IMR-90 (cell line): ENCODE data around the gene CHRM4. TPM values are rescaled to one million over a fixed set of nuclear protein-coding genes. Genes with fewer than 3 reads are reported as not detected.

ENCODE experiments used
- ATAC-seq: fragments of 200-7000 bp; cut with Tn5 transposase; 2 replicates; pipeline ENCODE4 v1.9.1; 2020; ENCODE audit warnings: low read depth, mild to moderate bottlenecking, moderate library complexity
- BruUV-seq: library from RNA; stranded (reverse); fragments of 400-500 nt; replicated peaks from 2 replicates; lab custom pipeline; 2021; lab: Mats Ljungman, UMichigan
- CTCF ChIA-PET: fragments of 300-600 bp; formaldehyde crosslinking; extraction: SDS; loops from one replicate; lab custom pipeline; 2021; ENCODE audit warnings: antibody characterized with exemption; lab: Yijun Ruan, JAX
- POLR2A ChIA-PET: fragments of 300-600 bp; sonication (Branson Sonifier 250); formaldehyde crosslinking; loops from one replicate; lab custom pipeline; 2022; ENCODE audit warnings: antibody characterized with exemption; ENCODE audit not compliant: unreplicated experiment; lab: Charles Lee
- DNase-seq: peaks from one replicate; pipeline ENCODE4 v3.0.0; 2013
- H2AFZ ChIP-seq: replicated peaks from 2 replicates; pipeline ENCODE3; 2013; ENCODE audit warnings: low read length, mild to moderate bottlenecking; ENCODE audit not compliant: poor library complexity
- H2AK5ac ChIP-seq: 2 replicates; pipeline ENCODE4 v1.6.1; 2013; ENCODE audit warnings: low read depth, low read length, inconsistent platforms
- H2AK9ac ChIP-seq: replicated peaks from 2 replicates; pipeline ENCODE3; 2013; ENCODE audit warnings: mild to moderate bottlenecking, low read depth, low read length, moderate library complexity; ENCODE audit not compliant: poor library complexity
- H2BK120ac ChIP-seq: 2 replicates; pipeline ENCODE4 v1.6.1; 2013; ENCODE audit warnings: low read depth, low read length, inconsistent platforms
- H2BK15ac ChIP-seq: 3 replicates; pipeline ENCODE4 v1.6.1; 2013; ENCODE audit warnings: low read depth, low read length, inconsistent platforms
- H2BK20ac ChIP-seq: 2 replicates; pipeline ENCODE4 v1.6.1; 2013; ENCODE audit warnings: low read depth, mild to moderate bottlenecking, inconsistent platforms, low read length, moderate library complexity
- H2BK5ac ChIP-seq: 2 replicates; pipeline ENCODE4 v1.6.1; 2013; ENCODE audit warnings: mild to moderate bottlenecking, low read depth, low read length, inconsistent platforms; ENCODE audit not compliant: poor library complexity, severe bottlenecking
- H3K14ac ChIP-seq: replicated peaks from 2 replicates; pipeline ENCODE4 v1.6.1; 2013; ENCODE audit warnings: low read depth, low read length, inconsistent platforms
- H3K18ac ChIP-seq: 2 replicates; pipeline ENCODE4 v1.6.1; 2013; ENCODE audit warnings: low read depth, low read length, control low read depth
- H3K23ac ChIP-seq: 2 replicates; pipeline ENCODE4 v1.6.1; 2013; ENCODE audit warnings: low read depth, low read length, inconsistent platforms
- H3K27ac ChIP-seq: 2 replicates; pipeline ENCODE4 v1.5.1; 2013; ENCODE audit warnings: mild to moderate bottlenecking, control low read depth, low read length; ENCODE audit not compliant: insufficient read depth
- H3K27me3 ChIP-seq: 2 replicates; pipeline ENCODE4 v1.6.1; 2013; ENCODE audit warnings: low read length; ENCODE audit not compliant: control insufficient read depth, insufficient read depth
- H3K36me3 ChIP-seq: 2 replicates; pipeline ENCODE4 v1.6.1; 2013; ENCODE audit warnings: low read length, mixed read lengths; ENCODE audit not compliant: control insufficient read depth, insufficient read depth
- H3K4ac ChIP-seq: 2 replicates; pipeline ENCODE4 v1.6.1; 2013; ENCODE audit warnings: low read depth, low read length, inconsistent platforms
- H3K4me1 ChIP-seq: 2 replicates; pipeline ENCODE4 v1.6.1; 2013; ENCODE audit warnings: low read length, mixed read lengths; ENCODE audit not compliant: control insufficient read depth, insufficient read depth
- H3K4me2 ChIP-seq: 2 replicates; pipeline ENCODE4 v1.6.1; 2013; ENCODE audit warnings: low read depth, mild to moderate bottlenecking, control low read depth, low read length, moderate library complexity
- H3K4me3 ChIP-seq: 2 replicates; pipeline ENCODE4 v1.5.1; 2013; ENCODE audit warnings: low read depth, mild to moderate bottlenecking, control low read depth, low read length, moderate library complexity; ENCODE audit not compliant: insufficient read depth
- H3K56ac ChIP-seq: 2 replicates; pipeline ENCODE4 v1.6.1; 2013; ENCODE audit warnings: low read length, inconsistent platforms; ENCODE audit not compliant: insufficient read depth; ENCODE audit errors: extremely low read depth
- H3K79me1 ChIP-seq, 2 experiments: 2 replicates each; pipeline ENCODE4 v1.6.1; 2013; ENCODE audit warnings: low read length in 2 of 2, inconsistent platforms in 1 of 2, low read depth in 1 of 2
- H3K9ac ChIP-seq: 2 replicates; pipeline ENCODE4 v1.6.1; 2013; ENCODE audit warnings: low read depth, low read length, control low read depth
- H3K9me1 ChIP-seq: 2 replicates; pipeline ENCODE4 v1.6.1; 2013; ENCODE audit warnings: low read length, inconsistent platforms; ENCODE audit not compliant: insufficient read depth
- H3K9me3 ChIP-seq: 2 replicates; pipeline ENCODE4 v1.6.1; 2013; ENCODE audit warnings: low read length; ENCODE audit not compliant: control insufficient read depth, insufficient read depth
- H4K20me1 ChIP-seq: 2 replicates; pipeline ENCODE4 v1.6.1; 2013; ENCODE audit warnings: low read length, inconsistent platforms; ENCODE audit not compliant: insufficient read depth
- H4K5ac ChIP-seq: 2 replicates; pipeline ENCODE4 v1.6.1; 2013; ENCODE audit warnings: mild to moderate bottlenecking, low read depth, low read length, control low read depth
- H4K8ac ChIP-seq, 2 experiments: 2 replicates each; pipeline ENCODE4 v1.6.1; 2013; ENCODE audit warnings: low read depth in 2 of 2, low read length in 2 of 2, control low read depth in 1 of 2, inconsistent platforms in 1 of 2
- H4K91ac ChIP-seq: 2 replicates; pipeline ENCODE4 v1.6.1; 2013; ENCODE audit warnings: low read depth, low read length, inconsistent platforms; ENCODE audit not compliant: insufficient read depth
- BHLHE40 ChIP-seq: fragments of 150-350 bp; IDR thresholded peaks from 2 replicates; pipeline ENCODE4 v1.6.1; 2016; ENCODE audit warnings: mild to moderate bottlenecking, low read depth, low read length
- CEBPB ChIP-seq: IDR thresholded peaks from 2 replicates; pipeline ENCODE4 v1.6.1; 2012; ENCODE audit warnings: low read depth, low read length, improper control_type of control experiment
- CHD1 ChIP-seq: IDR thresholded peaks from 2 replicates; pipeline ENCODE4 v1.6.1; 2012; ENCODE audit warnings: low read depth, low read length, improper control_type of control experiment
- CTCF ChIP-seq: conservative IDR thresholded peaks from 2 replicates; pipeline ENCODE4 v1.5.1; 2012; ENCODE audit warnings: mild to moderate bottlenecking, low read depth, low read length, improper control_type of control experiment
- ELK1 ChIP-seq: fragments of 150-350 bp; IDR thresholded peaks from 2 replicates; pipeline ENCODE4 v1.6.1; 2016; ENCODE audit warnings: low read depth, mild to moderate bottlenecking, low read length, moderate library complexity, borderline replicate concordance
- MAZ ChIP-seq: IDR thresholded peaks from 2 replicates; pipeline ENCODE4 v1.6.1; 2012; ENCODE audit warnings: low read depth, mild to moderate bottlenecking, low read length, improper control_type of control experiment, moderate library complexity, borderline replicate concordance
- NFE2L2 ChIP-seq: fragments of 150-350 bp; IDR thresholded peaks from 2 replicates; pipeline ENCODE4 v1.6.1; 2016; ENCODE audit warnings: low read depth, mild to moderate bottlenecking, low read length
- RCOR1 ChIP-seq: IDR thresholded peaks from 2 replicates; pipeline ENCODE4 v1.6.1; 2012; ENCODE audit warnings: mild to moderate bottlenecking, low read length, improper control_type of control experiment; ENCODE audit not compliant: insufficient replicate concordance
- RFX5 ChIP-seq: IDR thresholded peaks from 2 replicates; pipeline ENCODE4 v1.8.0; 2012; ENCODE audit warnings: low read depth, mild to moderate bottlenecking, low read length, moderate library complexity
- USF2 ChIP-seq: fragments of 150-350 bp; IDR thresholded peaks from 2 replicates; pipeline ENCODE4 v1.6.1; 2017; ENCODE audit warnings: mild to moderate bottlenecking, antibody characterized with exemption, low read length, low read depth
- WGBS, 2 experiments: methylation state at CpG; one replicate each; pipeline versions ENCODE4 v1.1.5 to v1.1.7; 2013; ENCODE audit warnings: missing lambda C conversion rate in 2 of 2; ENCODE audit not compliant: insufficient read length in 1 of 2; ENCODE audit errors: extremely low coverage in 2 of 2; 5-methylcytosine and 5-hydroxymethylcytosine counted together
- dilution Hi-C: fragments of 300-500 bp; cut with HindIII; formaldehyde crosslinking; loops from one replicate; pipeline ENCODE4 v1.14.3; 2018; ENCODE audit warnings: low sequenced_read_pairs; ENCODE audit not compliant: unreplicated experiment
- in situ Hi-C: fragments of 300-500 bp; cut with MboI; formaldehyde crosslinking; loops from 3 replicates; pipeline ENCODE4 v1.14.3; 2019; ENCODE audit warnings: low sequenced_read_pairs, inconsistent platforms, mixed read lengths
- intact Hi-C: fragments of 100-400 bp; cut with micrococcal nuclease; formaldehyde crosslinking; loops from 2 replicates; pipeline ENCODE4 v1.10.0; 2022
- polyA plus RNA-seq, 3 experiments: library from polyadenylated mRNA; depleted of rRNA; stranded (reverse); fragments of >200 nt; gene quantifications; 2 replicates each; pipeline ENCODE4 v1.2.3, GENCODE V29; 2012; ENCODE audit warnings: low replicate concordance in 1 of 3
- total RNA-seq: library from RNA; depleted of rRNA; stranded (reverse); fragments of >200 nt; gene quantifications from 2 replicates; pipeline ENCODE4 v1.2.3, GENCODE V29; 2012

Gene CHRM4
- total and polyA plus RNA-seq, 2 of the 4 experiments (the other 2 are of a cell fraction), result 0.09 to 0.18 TPM

- H2AK5ac ChIP-seq, result peak overlapping the region; percentile 98
- peak overlapping the region; percentile 71 for H2BK5ac ChIP-seq
- peaks cover 37% of the 10 kb centered on the region for H3K4me1 ChIP-seq
- H3K36me3 ChIP-seq, result no peaks in the 10 kb centered on the region
- H4K5ac ChIP-seq, result peak overlapping the region; percentile 51
- POLR2A ChIA-PET, result interaction anchor here (0.6 kb wide), 1 partner anchor 200 kb away, joined by 5 read pairs; no protein-coding TSS in a partner anchor
- peak overlapping the region; percentile 51 for H3K4me2 ChIP-seq
- H3K18ac ChIP-seq, result peak overlapping the region; percentile 65; the same call in 1 of the 2 replicates
- peak overlapping the region; percentile 66 for H3K27ac ChIP-seq
- H2AFZ ChIP-seq, result peak overlapping the region; percentile 78
- dilution Hi-C loops (no loop called here), in situ Hi-C loops (no loop called here), intact Hi-C loops (no loop called here)
- H4K91ac ChIP-seq, result peak overlapping the region; percentile 80
- TF ChIP-seq USF2, result no peak
- no peak for TF ChIP-seq NFE2L2
- peak; percentile 93 for TF ChIP-seq BHLHE40
- no peak for TF ChIP-seq RCOR1
- no peak for TF ChIP-seq CTCF
- TF ChIP-seq ELK1, result no peak
- TF ChIP-seq CHD1, result no peak
- no peak for TF ChIP-seq CEBPB
- peak; percentile 56 for TF ChIP-seq MAZ
- TF ChIP-seq RFX5, result no peak
- no peak overlapping the region for H3K4me3 ChIP-seq
- peaks cover 27% of the 10 kb centered on the region for H4K20me1 ChIP-seq
- CTCF ChIA-PET, result interaction anchor here (0.8 to 1.4 kb wide), 4 partner anchors 9 to 122 kb away, joined by 3 to 6 read pairs (median 4); partner anchors contain the start of gene DGKZ
- H3K9me3 ChIP-seq, result no peaks in the 10 kb centered on the region
- H2BK20ac ChIP-seq, result no peak overlapping the region
- BruUV-seq, result no TSS peak
- no peaks in the 10 kb centered on the region for H3K27me3 ChIP-seq
- peak overlapping the region; percentile 76 for H2BK120ac ChIP-seq
- H4K8ac ChIP-seq, result peak overlapping the region; percentile 44 to 93
- H2AK9ac ChIP-seq, result peak overlapping the region; percentile 59
- WGBS, 2 experiments, result 7% methylated on average over 7 of the region's 26 CpGs; no CpG with 5 or more reads in 1 of the 2 experiments
- H3K9ac ChIP-seq, result peak overlapping the region; percentile 39
- H3K79me1 ChIP-seq, result peaks cover 47 to 65% of the 10 kb centered on the region in 2 experiments
- ATAC-seq (peak; percentile 79), DNase-seq (peak; percentile 72)
- H3K23ac ChIP-seq, result peak overlapping the region; percentile 93
- H3K4ac ChIP-seq, result peak overlapping the region; percentile 76
- no peak overlapping the region; the same call in 1 of the 2 replicates for H3K56ac ChIP-seq
- peaks cover 12% of the 10 kb centered on the region for H3K9me1 ChIP-seq
- H2BK15ac ChIP-seq, result peak overlapping the region; percentile 25; the same call in 1 of the 3 replicates
- peak overlapping the region; percentile 87 for H3K14ac ChIP-seq
These were observed 30.1 kb downstream of the CHRM4 start for GRCh38 chr11:46361283-46362155.
